Adrenal gland (tissue), 5 donors: Measurements from ENCODE around the gene MAP1LC3A.
"Not testable (repeated sequence)": the region's sequence is repeated elsewhere in the genome, so short reads cannot be mapped to it uniquely, and the experiment has no call there.

Experiments
- POLR2A ChIP-seq, 2 donors: fragments of 450-650 bp; IDR thresholded peaks; one replicate each; pipeline ENCODE4 v1.6.1; 2017; ENCODE audit warnings: antibody characterized with exemption in 2 of 2, mild to moderate bottlenecking in 2 of 2, moderate library complexity in 1 of 2
- TF ChIP-seq, protein P1 (sequence below), 6 experiments: fragments of 450-650 bp in 4 of 6; fragments of 200-600 bp in 2 of 6; sonication (generic) in 1 of 6; IDR thresholded peaks; 1 replicate in 5 of 6; 2 replicates in 1 of 6; pipeline versions ENCODE4 v1.5.1 to v1.8.0; 2016 to 2021; ENCODE audit warnings: antibody characterized with exemption in 6 of 6, mild to moderate bottlenecking in 2 of 6, moderate library complexity in 1 of 6
- donor health status: DM: no; HTN: no; CAD: no.

DNA sequence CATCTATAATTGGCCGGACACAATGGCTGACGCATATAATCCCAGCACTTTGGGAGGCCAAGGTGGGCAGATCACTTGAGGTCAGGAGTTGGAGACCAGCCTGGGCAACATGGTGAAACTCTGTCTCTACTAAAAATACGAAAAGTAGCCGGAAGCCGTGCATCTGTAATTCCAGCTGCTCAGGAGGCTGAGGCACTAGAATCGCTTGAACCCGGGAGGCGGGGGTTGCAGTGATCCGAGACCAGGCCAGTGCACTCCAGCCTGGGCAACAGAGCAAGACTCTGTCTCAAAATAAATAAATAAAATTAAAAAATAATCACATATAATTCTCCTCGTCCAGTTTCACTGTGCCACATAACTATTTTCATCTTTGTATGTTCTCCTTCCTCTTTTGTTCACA lies 38.7 kb upstream of the MAP1LC3A start:
- TF ChIP-seq, protein P1, sequence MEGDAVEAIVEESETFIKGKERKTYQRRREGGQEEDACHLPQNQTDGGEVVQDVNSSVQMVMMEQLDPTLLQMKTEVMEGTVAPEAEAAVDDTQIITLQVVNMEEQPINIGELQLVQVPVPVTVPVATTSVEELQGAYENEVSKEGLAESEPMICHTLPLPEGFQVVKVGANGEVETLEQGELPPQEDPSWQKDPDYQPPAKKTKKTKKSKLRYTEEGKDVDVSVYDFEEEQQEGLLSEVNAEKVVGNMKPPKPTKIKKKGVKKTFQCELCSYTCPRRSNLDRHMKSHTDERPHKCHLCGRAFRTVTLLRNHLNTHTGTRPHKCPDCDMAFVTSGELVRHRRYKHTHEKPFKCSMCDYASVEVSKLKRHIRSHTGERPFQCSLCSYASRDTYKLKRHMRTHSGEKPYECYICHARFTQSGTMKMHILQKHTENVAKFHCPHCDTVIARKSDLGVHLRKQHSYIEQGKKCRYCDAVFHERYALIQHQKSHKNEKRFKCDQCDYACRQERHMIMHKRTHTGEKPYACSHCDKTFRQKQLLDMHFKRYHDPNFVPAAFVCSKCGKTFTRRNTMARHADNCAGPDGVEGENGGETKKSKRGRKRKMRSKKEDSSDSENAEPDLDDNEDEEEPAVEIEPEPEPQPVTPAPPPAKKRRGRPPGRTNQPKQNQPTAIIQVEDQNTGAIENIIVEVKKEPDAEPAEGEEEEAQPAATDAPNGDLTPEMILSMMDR (IDR thresholded peaks at IDR 0.05) = not testable (repeated sequence)
- not testable (repeated sequence) for TF ChIP-seq POLR2A (IDR thresholded peaks at IDR 0.05)
